NCI-H1105 (cell line): ENCODE results near the gene LRRC57.
A peak's percentile ranks its signal among the peaks of the same experiment; 100 is the strongest.

ENCODE experiments used
- DNase-seq: peaks from one replicate; lab custom pipeline; 2025; lab: John Stamatoyannopoulos, UW

The LRRC57 gene

DNA sequence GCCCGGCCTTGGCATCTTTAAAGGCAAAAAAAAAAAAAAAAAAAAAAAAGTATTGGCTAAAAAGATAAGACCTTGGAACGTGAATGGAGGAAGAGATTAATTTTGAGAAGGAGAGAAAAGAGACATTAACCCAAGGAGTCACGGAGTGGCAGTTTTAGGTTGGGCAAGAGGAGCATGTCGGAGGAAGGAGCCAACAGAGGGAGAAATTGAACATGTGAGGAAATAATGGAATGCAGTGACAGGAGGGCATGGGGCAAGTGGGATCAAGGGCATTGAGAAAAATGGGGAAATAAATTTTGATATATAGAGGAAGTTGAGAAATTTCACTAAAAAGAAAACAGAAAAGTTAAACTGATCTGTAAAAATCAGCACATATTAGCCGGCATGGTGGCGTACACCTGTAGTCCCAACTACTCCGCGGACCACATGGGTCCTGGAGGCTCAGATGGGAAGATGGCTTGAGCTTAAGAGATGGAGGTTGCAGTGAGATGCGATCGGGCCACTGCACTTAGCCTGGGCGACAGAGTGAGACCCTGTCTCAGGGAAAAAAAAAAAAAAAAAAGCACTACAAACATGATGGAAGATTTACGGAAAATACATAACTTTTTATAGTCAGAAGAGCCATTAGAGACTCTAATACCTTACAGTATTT, 1.3 kb upstream of the LRRC57 start:
- DNase-seq: no peak

DNA sequence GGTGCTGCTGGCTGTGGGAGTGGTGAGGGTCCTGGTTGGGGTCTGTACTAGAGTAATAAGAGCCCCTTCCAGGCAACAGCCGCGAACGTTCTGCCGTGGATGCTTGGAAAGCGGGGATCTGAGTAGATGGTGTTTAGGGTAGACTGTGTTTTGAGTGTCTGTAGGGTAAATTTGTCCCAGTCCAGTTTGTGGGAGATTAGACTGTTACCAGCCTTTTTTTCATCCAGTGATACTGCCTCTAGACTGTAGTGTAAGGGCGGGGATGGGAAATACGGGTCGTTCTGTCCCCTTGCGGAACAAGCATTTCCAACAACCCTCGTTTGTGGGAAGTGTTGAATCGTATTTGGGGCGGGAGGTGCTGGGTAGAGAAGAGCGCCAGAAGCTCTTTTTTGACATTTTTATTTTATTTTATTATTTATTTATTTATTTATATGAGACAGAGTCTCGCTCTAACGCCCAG, 469 bp upstream of the LRRC57 start:
- DNase-seq: peak; percentile 8

DNA sequence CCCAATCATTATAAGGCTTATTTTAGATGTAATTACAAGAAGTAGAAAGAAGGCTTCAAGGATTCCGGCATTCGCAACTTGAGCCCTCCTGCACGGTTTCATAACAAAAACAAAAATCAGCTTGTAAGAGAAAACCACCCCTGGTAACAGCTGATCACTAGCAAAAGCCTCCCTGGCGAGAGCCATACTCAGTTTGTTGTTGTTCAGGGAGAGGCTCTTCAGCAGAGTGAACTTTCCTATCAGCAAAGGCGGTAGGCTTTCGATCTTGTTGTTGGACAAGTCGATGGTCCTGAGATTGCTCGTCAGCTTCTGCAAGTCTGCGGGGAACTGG, 710 bp downstream of the LRRC57 start:
- DNase-seq: no peak

DNA sequence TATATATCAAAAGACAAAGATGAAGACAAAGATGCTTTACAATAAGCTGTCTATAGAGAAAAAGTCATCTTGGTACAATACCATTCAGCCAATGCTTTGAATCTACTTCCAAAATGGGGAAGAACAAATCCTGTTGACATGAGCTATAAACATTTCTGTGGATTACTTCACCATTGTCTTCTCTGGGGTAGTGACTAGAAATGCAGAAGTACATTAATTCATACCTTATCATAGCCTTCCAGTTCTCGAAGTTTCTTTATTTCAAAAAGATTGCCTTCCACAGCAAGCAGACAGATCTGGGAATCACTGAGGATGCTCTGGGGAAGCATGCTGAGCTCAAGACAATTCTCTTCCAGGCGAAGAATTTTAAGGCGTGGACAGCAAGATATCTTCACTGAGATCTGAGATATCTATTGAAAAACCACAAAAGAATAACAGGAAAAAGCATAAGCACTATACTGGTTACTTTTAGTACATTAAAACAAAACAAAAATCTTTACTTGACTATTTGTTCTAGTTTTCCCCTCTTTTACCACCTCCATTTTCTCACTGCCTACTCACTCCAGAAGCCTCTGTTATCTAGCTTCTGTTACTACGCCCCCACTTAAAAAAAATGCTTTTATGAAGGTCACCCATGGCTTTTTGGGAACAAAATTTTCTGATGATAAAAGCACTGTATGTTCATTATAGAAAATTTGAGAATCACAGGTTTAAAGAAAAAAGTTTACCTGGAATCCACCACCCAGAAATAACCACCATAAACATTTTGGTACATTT, 3.6 kb downstream of the LRRC57 start:
- no peak for DNase-seq

DNA sequence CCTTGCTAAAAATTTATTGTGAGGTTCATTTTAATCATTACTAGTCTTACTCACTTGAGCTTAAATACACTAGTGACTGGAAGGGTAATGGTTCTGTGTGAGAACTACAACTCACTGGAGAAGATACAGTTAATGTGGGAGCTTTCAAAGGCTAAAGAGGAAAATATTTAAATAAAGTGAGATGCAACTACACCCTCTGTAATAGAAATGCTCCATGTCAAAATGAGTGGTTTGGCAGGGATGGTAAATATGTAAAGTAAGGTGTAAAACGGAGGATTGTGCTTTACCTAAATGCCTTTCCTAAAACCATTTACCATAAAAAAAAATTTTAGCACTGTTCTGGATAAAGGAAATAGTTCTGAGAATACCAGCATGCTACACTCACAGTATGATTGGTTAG, 15.3 kb downstream of the LRRC57 start:
- DNase-seq: no peak

DNA sequence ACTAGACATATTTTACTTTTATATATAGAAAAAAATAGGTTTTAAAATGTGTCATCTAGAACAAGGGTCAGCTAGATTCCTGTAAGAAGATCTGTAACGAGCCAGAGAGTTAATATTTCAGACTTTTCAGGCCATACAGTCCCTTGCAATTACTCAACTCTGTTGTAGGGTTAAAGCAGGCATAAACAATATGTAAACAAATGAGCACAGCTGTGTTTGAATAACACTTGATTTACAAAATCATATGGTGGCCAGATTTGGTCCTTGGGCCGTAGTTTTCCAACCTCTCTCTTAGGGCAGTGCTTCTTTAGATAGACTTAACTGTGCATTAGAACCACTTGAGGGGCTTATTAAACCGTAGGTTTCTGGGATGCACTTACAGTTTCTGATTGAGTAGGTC, 19.6 kb downstream of the LRRC57 start:
- DNase-seq: no peak

DNA sequence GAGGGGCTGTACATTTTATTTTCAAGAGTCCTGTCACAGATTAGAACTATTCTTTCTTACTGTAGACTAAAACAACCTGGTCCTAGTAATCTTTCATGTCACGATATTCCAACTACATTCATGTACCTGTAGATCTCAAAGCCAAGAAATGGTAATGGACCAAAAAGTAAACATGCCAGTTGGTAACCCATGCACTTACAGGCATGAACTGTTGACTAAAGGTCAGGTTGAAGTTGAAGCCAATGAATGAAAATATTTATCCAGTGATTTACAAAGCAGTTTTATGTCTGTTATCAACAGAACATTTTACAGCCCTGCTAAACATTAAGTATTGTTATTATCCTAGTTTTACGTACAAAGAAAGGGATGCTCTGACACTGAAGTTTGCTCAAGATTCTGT, 25.3 kb downstream of the LRRC57 start:
- no peak for DNase-seq

DNA sequence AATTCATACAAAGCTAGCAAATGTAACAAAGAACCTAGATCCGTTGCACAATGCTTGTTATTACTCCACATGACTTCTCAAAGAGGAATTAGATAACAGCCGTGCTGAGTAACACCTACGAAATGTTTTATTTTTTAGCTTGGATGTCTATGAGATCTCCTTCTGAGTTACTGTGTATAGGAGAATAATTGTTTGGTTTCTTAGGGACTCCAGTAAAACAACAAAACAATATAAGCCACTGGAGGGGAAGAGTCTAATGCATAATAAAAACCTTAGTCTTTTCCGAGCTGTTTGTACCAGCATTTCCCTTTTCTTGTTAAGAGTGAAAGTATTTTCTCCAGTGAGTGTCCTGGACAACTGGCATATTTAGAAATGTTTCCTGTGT, 37.6 kb downstream of the LRRC57 start:
- no peak for DNase-seq

DNA sequence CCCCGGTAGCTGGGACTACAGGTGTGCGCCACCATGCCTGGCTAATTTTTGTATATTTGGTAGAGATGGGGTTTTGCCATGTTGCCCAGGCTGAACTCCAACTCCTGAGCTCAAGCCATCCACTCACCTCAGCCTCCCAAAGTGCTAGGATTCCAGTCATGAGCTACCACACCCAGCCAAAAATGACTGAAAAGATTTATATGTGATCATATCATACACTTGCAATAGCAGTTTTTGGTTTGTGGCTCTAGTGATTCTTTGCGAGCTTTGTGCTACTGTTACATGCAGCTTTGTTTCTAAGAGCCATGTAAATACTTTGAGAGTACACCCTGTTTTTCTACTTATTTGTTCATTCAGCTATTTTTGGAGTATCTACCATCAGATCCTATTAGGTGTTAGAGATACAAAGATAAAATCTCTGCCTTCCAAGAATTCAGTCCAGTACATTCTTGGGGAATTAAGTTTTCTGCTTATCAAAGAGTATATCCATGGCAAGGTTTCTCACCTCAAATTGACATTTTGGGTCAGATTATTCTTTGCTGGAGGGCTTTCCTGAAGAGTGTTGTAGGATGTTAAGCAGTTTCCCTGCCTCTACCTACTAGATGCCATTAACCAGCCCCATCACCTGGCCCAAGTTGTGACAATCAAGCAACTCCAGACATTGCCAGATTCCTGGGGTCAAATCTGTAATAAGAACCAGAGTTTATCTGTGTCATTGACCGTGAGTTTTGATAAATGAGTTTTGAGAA, 38.2 kb downstream of the LRRC57 start:
- no peak for DNase-seq

DNA sequence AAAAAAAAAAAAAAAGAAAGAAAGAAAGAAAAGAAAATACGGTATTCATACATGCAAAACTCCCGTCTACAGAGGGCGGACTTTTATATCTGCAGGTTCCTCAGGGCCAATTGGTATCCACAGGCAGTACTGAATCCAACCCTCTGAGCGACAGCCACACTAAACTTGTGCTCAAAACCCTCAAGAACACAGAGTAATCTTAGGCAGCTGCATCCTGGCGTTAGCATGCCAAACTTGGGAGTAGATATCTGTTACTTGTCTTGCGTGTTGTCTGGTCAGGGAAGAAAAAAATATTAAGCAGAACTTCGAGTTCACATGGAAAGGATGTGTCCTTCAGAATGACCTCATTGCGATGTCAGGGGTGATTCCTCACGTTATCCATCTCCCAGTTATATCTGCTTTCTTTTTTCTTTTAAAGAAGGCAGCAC, 40.3 kb downstream of the LRRC57 start:
- no peak for DNase-seq

DNA sequence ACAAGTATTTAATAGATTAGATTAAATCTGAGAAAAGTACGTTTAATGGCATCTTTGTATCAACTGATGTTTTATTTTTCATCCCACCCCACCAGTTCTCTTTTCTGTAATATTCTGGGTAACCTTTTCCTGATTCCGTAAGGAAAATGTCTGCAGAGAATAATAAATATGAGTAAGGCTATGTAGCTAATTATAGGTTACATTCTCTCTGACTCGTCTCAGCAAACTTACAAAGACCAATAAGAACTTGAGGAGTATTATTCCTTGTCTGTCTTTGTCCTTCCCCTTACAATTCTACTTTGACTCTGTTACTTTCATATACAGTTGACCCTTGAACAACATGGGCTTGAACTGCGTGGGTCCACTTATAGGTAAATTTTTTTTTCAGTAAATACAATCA, 41.1 kb downstream of the LRRC57 start:
- no peak for DNase-seq

DNA sequence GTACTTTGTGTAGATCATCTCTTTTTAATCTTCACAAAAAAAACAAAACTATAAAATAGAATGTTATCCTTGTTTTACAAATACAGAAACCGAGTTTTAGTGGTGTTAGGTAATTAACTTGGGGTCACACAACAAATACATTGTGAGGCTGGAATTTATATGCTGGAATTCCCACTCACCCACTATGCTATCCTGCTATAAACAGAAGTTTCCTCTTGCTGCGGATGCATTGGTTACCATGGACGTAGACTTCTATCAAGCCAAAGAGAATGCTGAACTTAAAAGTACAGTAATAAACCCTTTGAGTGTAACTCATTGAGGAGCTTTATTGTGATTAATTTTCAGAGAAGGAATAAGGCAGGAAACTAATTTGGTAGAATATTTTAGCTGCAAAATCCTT, 44.0 kb downstream of the LRRC57 start:
- no peak for DNase-seq

DNA sequence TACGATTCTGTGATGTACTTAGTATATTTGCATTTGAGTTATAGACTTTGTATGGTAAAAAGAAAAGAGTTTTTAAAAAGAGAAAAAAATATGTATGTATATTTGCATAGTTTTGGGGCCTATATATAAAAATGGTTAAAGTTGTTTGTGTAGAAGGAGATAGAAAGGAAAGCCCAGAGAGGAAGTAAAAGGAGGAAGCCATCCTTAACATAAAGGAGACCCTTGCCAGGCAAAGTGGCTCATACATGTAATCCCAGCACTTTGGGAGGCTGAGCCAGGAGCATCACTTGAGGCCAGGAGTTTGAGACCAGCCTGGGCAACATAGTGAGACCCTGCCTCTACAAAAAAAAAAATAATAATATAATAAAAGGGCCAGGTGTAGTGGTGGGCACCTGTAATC, 44.8 kb downstream of the LRRC57 start:
- no peak for DNase-seq

DNA sequence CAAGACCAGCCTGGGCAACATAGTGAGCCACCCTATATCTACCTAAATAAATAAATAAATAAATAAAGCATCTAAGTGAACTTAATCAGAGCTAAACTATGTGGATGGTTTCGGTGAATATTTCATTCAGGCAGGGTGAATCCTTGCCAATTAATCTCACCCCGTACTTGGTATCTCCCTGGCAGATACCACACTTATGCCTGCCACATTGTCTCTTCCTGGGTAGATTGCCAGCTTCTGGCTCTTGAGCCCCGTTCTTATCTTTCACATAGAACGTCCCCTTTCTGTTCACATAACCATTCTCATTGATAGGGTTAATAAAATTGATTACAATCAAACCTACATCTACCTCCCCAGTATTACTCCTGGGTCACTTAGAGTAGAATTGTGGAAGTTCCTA, 46.1 kb downstream of the LRRC57 start:
- DNase-seq: no peak

DNA sequence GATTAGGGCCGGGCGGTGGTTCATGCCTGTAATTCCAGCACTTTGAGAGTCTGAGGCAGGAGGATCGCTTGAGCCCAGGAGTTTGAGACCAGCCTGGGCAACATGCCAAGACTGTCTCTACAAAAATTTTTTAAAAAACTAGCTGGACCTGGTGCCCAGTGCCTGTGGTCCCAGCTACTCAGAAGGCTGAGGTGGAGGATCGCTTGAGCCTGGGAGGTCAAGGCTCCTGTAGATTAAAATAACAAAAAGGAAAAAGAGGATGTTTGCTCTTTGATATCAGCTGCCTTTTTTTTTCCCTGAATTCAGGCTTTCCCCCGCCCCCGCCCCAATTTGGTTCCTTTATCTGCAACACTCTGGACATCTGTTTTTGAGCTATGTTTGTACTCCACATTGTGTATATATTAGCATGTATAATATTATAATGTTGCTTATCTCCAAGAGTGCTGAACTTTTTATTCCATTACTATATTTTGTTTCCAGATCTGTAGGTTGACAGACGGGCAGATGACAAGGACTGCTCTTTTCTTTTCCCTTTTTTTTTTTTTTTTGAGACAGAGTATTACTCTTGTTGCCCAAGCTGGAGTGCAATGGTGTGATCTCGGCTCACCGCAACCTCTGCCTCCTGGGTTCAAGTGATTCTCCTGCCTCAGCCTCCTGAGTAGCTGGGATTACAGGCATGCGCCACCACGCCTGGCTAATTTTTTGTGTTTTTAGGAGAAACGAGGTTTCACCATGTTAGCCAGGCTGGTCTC, 48.6 kb downstream of the LRRC57 start:
- DNase-seq: no peak

DNA sequence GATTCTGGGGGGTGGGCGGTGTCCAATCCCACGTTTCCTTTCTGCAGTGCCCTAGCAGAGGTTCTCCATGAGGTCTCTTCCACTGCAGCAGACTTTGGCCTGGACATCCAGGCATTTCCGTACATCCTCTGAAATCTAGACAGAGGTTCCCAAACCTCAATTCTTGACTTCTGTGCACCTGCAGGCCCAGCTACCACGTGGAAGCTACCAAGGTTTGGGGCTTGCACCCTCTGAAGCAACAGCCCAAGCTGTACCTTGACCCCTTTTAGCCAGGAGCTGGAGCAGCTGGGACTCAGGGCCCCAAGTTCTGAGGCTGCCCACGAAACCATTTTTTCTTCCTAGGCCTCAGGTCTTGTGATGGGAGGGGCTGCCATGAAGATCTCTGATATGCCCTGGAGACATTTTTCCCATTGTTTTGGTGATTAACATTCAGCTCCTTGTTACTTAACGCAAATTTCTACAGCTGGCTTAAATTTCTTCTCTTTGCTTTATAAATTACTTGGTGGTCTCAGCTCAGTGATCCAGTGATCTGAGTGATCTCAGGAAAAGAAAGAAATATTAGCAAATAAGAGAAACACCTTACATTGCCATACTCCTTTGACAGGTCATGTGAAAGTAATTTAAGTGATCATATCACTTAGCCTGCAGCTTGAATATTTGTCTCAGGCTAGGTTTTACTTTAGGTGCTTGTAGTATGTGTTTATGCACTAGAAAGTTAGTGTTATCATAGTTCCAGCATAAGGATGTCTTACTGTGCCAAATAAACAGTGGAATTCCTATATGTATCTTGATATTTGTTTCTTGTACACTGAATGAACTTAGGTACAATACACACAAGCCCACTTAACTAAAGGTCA, 50.2 kb downstream of the LRRC57 start:
- DNase-seq: no peak

DNA sequence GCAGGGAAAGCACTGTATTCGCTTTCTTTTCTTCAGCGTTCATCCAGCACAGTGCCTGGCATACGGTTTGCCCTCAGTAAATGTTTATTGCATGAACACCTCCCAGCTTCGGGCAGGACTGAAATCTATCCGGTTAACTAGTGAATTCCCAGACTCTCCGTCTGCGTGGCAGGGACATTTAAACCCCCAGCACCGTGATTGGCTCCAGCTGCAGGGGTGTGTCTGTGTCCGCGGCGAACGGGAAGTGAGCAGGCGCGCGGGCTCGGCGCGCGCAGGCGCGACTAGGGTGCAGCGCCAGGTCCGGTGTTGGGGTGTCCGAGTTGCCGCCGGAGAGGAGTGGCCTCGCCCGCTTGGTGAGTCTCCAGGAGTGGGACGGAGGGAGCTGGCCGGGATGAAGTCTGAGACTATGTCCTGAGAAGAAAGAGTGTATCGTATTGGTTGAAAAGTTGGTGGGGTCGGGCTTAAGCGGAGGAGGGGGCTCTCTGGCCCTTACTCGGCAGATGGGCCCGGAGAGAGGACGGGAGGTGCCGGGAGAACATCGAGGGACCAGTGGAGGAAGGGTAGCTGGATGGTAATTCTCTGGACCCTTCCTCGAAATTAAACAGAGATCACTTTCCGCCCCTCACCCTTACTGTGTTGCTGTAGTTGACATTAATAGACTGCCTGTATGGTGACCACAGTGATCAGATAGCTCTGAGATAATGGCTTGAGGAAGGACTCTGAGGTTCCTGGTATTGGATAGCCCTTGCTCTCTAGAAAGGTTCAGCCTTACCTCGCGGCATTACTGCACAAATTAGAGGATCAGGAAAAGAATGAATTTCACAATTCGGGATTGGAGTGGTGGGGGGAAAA, 53.0 kb downstream of the LRRC57 start, which contains the start of gene SNAP23:
SNAP23 (plus strand) TSS at position 274 of the 852 bp plus-strand sequence. CDS start 16,213 bp downstream, outside the sequence.
- DNase-seq: peak; percentile 43

DNA sequence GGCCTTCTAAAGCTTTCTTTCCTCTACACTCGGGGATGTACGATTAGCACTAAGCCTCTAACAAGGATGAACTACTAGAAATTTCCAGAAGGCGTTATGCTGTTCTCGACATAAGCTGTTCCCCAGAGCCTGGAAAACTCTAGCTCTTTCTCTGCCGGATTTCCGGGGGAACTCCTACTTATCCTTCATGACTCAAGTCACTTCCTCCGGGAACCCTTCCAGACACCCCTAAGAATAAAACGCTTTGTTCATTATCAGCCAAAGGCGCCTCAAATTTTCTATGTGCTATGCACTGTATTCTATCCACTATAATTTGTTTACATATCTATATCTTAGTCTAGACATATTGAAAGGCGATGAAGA, 53.6 kb downstream of the LRRC57 start:
- DNase-seq: no peak

DNA sequence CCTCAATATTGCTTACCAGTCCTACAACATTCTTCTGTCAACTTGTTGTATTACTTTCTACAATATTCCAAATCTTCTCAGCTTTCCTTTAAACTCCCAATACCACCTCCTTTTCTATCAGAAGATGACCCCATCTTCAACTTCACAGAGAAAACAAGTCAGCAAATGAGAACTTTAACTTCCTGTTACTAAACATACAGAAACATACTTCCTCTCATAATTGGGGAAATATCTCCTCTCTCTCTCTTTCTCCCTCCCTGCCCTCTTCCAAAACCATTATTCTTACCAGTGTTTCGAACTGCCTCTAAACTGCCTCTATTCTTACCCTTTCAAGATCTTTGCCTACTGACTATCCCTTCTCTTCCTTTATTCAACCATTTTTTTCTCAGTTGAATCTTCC, 54.9 kb downstream of the LRRC57 start:
- DNase-seq: no peak

DNA sequence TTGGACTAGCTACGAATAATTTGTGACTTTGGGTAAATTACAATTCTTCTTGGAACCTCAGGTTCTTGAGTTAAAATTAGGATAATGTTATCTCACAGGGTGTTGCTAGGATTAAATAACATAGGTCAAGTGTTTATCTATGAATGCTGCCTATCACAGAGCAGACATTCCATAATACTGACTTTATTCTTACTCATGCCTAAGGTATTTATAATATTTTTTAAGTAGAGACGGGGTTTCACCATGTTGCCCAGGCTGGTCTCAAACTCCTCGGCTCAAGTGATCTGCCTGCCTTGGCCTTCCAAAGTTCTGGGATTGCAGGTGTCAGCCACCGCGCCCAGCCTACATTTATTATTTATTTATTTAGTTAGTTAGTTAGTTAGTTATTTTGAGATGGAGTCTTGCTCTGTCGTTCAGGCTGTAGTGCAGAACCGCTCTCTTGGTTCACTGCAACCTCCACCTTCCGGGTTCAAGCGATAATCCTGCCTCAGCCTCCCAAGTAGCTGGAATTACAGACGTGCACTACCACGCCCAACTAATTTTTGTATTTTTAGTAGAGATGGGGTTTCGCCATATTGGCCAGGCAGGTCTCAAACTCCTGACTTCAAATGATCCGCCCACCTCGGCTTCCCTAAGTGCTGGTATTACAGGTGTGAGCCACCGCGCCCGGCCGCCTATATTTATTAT, 56.9 kb downstream of the LRRC57 start:
- no peak for DNase-seq
